ENCODE data around the gene ELFN1.

ELFN1 gene

GRCh38 chr7:1643270-1644092 is 26.6 kb upstream of the ELFN1 start:
- no peak for DNase-seq

- no peak for DNase-seq
Measured at GRCh38 chr7:1644341-1645070, 25.6 kb upstream of the ELFN1 start.

GRCh38 chr7:1645071-1645409 is 25.0 kb upstream of the ELFN1 start:
- no peak for DNase-seq

GRCh38 chr7:1645476-1645875 is 24.6 kb upstream of the ELFN1 start:
- no peak for DNase-seq

GRCh38 chr7:1646391-1646790 is 23.7 kb upstream of the ELFN1 start:
- no peak for DNase-seq

- DNase-seq: no peak
Measured at GRCh38 chr7:1646957-1647891, 22.9 kb upstream of the ELFN1 start.

- DNase-seq: no peak
Measured at GRCh38 chr7:1647961-1648672, 22.0 kb upstream of the ELFN1 start.

- DNase-seq: no peak
Measured at GRCh38 chr7:1649751-1650326, 20.2 kb upstream of the ELFN1 start.

- no peak for DNase-seq
Measured at GRCh38 chr7:1650363-1651030, 19.6 kb upstream of the ELFN1 start.

GRCh38 chr7:1651031-1651446 is 19.0 kb upstream of the ELFN1 start:
- no peak for DNase-seq

GRCh38 chr7:1651891-1652290 is 18.2 kb upstream of the ELFN1 start:
- DNase-seq: no peak

- no peak for DNase-seq
Measured at GRCh38 chr7:1653500-1653899, 16.6 kb upstream of the ELFN1 start.

- DNase-seq: no peak
Measured at GRCh38 chr7:1654111-1654510, 16.0 kb upstream of the ELFN1 start.

GRCh38 chr7:1654738-1655475 is 15.2 kb upstream of the ELFN1 start:
- DNase-seq: no peak

- DNase-seq: no peak
Measured at GRCh38 chr7:1659696-1660095, 10.4 kb upstream of the ELFN1 start.

GRCh38 chr7:1661461-1661860 is 8.6 kb upstream of the ELFN1 start:
- DNase-seq: no peak

GRCh38 chr7:1662101-1662500 is 8.0 kb upstream of the ELFN1 start:
- DNase-seq: no peak

GRCh38 chr7:1662767-1663166 is 7.3 kb upstream of the ELFN1 start:
- DNase-seq: no peak

- DNase-seq: no peak
Measured at GRCh38 chr7:1663223-1663622, 6.9 kb upstream of the ELFN1 start.

GRCh38 chr7:1663857-1664651 is 6.0 kb upstream of the ELFN1 start:
- DNase-seq: no peak
